ENCODE measurements around the gene PSMD1.
"Not testable (repeated sequence)": the region's sequence is repeated elsewhere in the genome, so short reads cannot be mapped to it uniquely, and the experiment has no call there.

The PSMD1 gene

DNA sequence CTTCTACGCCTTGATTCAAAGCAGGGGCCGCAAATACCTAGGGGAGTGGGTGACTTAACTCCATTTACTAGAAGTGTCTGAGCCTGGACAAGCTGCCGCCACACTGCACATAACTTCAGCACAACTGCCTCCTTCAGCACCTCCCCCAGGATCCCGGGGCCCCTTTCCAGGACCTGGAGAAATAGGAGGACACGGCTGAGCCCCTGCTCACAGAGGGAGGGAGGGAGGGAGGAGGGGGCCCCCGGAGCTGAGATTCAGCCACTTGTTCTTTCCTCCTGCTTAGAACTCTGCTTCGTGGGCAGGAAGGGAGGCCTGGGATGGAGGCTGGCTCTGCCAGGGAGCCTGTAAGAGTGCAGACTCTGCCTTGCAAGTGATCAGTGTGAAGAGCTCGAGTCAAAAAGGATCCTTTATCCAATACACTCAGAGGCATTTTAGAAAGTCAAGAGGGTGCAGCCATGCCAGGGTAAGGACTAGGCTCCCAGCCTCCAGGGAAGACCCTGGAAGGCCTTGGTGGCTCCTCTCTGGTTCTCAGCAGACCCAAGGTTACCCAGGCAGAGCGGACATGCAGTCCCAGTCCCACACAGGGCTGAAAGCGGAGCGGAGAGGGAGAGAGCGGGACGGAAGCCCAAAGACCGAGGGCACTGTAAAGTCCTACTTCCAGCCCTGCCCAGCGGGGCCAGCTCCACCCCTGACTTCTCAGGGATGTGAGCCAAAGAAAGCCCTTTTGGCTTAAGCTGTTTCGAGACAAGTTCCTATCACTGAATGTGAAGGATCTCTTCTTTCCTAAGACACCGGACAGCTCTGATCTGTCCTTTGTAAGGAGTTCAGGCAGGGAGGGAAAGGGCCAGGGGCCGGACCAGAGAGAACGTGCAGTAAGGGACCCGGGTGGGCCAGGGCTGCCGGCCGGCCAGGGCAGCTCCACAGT, 133.2 kb downstream of the PSMD1 start:
- TF ChIP-seq, protein P1, sequence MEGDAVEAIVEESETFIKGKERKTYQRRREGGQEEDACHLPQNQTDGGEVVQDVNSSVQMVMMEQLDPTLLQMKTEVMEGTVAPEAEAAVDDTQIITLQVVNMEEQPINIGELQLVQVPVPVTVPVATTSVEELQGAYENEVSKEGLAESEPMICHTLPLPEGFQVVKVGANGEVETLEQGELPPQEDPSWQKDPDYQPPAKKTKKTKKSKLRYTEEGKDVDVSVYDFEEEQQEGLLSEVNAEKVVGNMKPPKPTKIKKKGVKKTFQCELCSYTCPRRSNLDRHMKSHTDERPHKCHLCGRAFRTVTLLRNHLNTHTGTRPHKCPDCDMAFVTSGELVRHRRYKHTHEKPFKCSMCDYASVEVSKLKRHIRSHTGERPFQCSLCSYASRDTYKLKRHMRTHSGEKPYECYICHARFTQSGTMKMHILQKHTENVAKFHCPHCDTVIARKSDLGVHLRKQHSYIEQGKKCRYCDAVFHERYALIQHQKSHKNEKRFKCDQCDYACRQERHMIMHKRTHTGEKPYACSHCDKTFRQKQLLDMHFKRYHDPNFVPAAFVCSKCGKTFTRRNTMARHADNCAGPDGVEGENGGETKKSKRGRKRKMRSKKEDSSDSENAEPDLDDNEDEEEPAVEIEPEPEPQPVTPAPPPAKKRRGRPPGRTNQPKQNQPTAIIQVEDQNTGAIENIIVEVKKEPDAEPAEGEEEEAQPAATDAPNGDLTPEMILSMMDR (conservative IDR thresholded peaks at IDR 0.05): no peak
- no peak overlapping the region for H3K27ac ChIP-seq

GRCh38 chr2:231190531-231191197, 134.0 kb downstream of the PSMD1 start:
- no peak overlapping the region for H3K27ac ChIP-seq
- TF ChIP-seq, protein P1 (conservative IDR thresholded peaks at IDR 0.05): no peak

DNA sequence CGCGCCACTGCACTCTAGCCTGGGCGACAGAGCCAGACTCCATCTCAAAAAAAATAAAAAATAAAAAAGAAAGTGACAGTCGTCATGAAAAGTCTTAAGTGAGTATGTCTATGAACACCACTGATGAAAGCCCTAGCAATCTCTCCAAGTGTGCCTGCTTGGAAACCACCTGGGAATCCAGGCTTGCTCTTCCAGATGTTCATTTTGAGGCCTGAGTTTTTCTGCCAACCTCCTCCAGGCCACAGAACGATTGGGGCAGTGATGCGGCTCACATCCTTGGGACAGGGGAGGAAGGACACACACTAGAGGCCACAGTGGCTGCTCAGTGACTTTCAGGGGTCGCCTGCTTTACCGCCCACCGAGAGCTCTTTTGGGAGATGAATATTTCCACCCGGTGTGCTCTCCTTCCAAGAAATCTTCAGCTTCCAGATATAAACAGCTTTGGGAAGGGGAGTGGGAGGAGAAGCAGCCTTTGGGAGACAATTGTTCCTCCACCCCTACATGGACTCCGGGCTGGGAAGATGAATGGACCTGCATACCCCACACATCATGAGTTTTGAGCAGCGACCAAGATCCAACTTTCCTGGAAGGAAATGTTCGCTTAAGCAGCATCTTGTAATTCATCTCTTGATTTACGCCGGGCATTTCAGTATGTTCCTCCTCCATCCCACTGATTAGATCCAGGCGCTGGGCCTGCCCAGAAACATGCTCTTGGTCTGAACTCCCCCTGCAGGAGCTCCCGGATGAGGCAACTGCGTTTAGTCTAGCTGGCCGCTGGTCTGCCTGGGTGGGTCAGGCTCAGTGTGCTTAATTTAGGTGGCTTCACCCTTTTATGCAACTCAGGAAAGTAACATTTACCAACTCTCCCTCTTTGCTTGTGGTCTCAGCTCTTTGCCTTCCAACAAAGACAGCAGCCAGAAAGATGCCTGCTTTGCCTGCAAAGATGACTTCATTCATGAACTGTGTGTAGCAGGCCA, 135.5 kb downstream of the PSMD1 start:
- TF ChIP-seq, protein P1 (conservative IDR thresholded peaks at IDR 0.05): peak; percentile 59
- no peak overlapping the region for H3K27ac ChIP-seq

DNA sequence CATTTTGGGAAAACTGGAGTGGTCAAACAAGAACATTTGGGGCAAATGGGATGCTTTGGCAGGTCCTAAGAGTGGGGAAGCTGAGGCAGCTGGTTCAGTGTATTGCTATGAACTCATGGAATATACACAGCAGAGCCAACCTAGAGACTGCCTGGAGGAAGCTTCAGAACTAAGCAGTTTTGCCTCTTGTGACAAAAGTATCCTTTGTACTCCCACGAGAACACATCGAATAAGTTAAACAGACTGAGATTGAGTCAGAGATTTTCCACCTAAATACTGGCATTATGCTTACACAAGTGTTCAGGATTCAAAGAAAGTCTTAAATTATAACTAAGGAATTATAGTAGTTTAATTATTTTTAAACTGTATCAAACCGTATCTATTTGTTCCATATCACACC, 136.5 kb downstream of the PSMD1 start:
- H3K27ac ChIP-seq: no peak overlapping the region
- TF ChIP-seq, protein P1 (conservative IDR thresholded peaks at IDR 0.05): no peak

- H3K27ac ChIP-seq: no peak overlapping the region
- TF ChIP-seq, protein P1 (conservative IDR thresholded peaks at IDR 0.05): no peak
These were observed 139.9 kb downstream of the PSMD1 start for GRCh38 chr2:231196592-231196991.

DNA sequence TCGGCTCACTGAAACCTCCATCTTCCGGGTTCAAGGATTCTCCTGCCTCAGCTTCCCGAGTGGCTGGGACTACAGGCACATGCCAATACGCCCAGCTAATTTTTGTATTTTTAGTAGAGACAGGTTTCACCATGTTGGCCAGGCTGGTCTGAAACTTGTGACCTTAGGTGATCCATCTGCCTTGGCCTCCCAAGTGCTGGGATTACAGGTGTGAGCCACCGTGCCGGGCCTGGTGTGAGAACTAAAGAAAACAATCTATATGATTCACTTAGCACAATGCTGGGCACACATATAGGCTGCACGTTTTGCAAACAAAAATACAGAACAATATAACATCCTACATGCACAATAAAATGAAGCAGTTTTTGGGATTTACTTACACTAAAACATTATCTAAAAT, 140.5 kb downstream of the PSMD1 start:
- not testable (repeated sequence) for H3K27ac ChIP-seq

DNA sequence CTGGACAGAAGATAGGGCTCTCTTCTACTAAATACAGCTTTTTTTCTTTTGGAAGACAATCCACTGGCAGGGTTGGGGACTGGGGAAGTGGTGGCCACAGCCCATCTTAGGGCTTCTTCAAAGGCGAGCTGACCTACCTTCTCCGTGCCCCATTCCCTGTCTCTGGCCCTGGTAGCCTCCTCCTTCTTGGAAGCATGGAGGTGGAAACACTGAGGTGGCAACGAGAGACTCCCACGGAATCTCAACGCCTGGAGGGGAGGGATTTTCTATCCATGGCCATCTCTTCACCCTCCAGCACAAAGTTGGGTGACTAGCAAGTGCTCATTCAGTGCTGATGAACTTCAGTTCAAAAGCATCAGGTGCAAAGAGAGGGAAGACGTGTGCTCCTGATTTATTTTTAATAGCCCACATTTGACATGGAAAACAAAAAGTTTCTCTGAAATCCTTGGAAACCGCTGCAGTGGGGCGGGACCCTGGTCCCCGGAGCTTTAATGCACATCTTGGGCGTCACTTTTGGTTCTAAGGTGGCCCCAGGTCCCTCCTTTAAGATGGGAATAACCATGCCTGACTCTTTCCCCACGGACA, 141.1 kb downstream of the PSMD1 start:
- TF ChIP-seq, protein P1 (conservative IDR thresholded peaks at IDR 0.05): no peak
- H3K27ac ChIP-seq: peak overlapping the region; percentile 67

Measured in VCaP (cell line).